Trophoblast cell (in vitro differentiated cells and primary cell): ENCODE data around the gene ZHX3.

ENCODE experiments used
- DNase-seq, 2 donors: peaks; one replicate each; pipeline ENCODE4 v3.0.0-alpha.2; 2016
- H2AFZ ChIP-seq: 2 replicates; pipeline ENCODE4 v1.6.1; 2013; ENCODE audit warnings: low read length, moderate library complexity, mild to moderate bottlenecking; ENCODE audit not compliant: insufficient read depth, poor library complexity
- H2AK5ac ChIP-seq: 2 replicates; pipeline ENCODE4 v1.6.1; 2013; ENCODE audit warnings: mild to moderate bottlenecking, low read length
- H2BK120ac ChIP-seq: 2 replicates; pipeline ENCODE4 v1.6.1; 2013; ENCODE audit warnings: low read length, mild to moderate bottlenecking, moderate library complexity; ENCODE audit not compliant: insufficient read depth, poor library complexity
- H2BK12ac ChIP-seq: 2 replicates; pipeline ENCODE4 v1.6.1; 2013; ENCODE audit warnings: mild to moderate bottlenecking, low read length, moderate library complexity
- H2BK5ac ChIP-seq: 2 replicates; pipeline ENCODE4 v1.6.1; 2013; ENCODE audit warnings: low read length, low read depth, moderate library complexity, mild to moderate bottlenecking; ENCODE audit not compliant: poor library complexity
- H3K14ac ChIP-seq: 2 replicates; pipeline ENCODE4 v1.6.1; 2013; ENCODE audit warnings: mild to moderate bottlenecking, low read length
- H3K18ac ChIP-seq: 2 replicates; pipeline ENCODE4 v1.6.1; 2013; ENCODE audit warnings: mild to moderate bottlenecking, low read length
- H3K23ac ChIP-seq: 2 replicates; pipeline ENCODE4 v1.6.1; 2013; ENCODE audit warnings: low read length
- H3K27ac ChIP-seq: 2 replicates; pipeline ENCODE4 v1.5.1; 2013; ENCODE audit warnings: low read depth, mild to moderate bottlenecking, inconsistent platforms, low read length, moderate library complexity
- H3K27me3 ChIP-seq: 2 replicates; pipeline ENCODE4 v1.6.1; 2013; ENCODE audit warnings: inconsistent platforms, mild to moderate bottlenecking, low read length, moderate library complexity; ENCODE audit not compliant: insufficient read depth
- H3K36me3 ChIP-seq, 2 experiments: 1 replicate in 1 of 2; 2 replicates in 1 of 2; pipeline ENCODE4 v1.6.1; 2013; ENCODE audit warnings: low read length in 2 of 2, mild to moderate bottlenecking in 2 of 2, moderate library complexity in 1 of 2; ENCODE audit not compliant: insufficient read depth in 2 of 2, control insufficient read depth in 1 of 2
- H3K4ac ChIP-seq: 2 replicates; pipeline ENCODE4 v1.6.1; 2013; ENCODE audit warnings: low read depth, mild to moderate bottlenecking, low read length, moderate library complexity
- H3K4me1 ChIP-seq, 2 experiments: 1 replicate in 1 of 2; 2 replicates in 1 of 2; pipeline ENCODE4 v1.6.1; 2013; ENCODE audit warnings: low read length in 2 of 2, mild to moderate bottlenecking in 2 of 2, moderate library complexity in 1 of 2; ENCODE audit not compliant: insufficient read depth in 2 of 2, control insufficient read depth in 1 of 2
- H3K4me2 ChIP-seq: 2 replicates; pipeline ENCODE4 v1.6.1; 2013; ENCODE audit warnings: inconsistent platforms, mild to moderate bottlenecking, low read length, moderate library complexity
- H3K4me3 ChIP-seq: 2 replicates; pipeline ENCODE4 v1.5.1; 2013; ENCODE audit warnings: mild to moderate bottlenecking, low read depth, low read length, inconsistent platforms
- H3K79me1 ChIP-seq: one replicate; pipeline ENCODE4 v1.6.1; 2013; ENCODE audit warnings: low read length
- H3K79me2 ChIP-seq: 2 replicates; pipeline ENCODE4 v1.6.1; 2013; ENCODE audit warnings: low read length, mild to moderate bottlenecking; ENCODE audit not compliant: control insufficient read depth, insufficient read depth, poor library complexity
- H3K9ac ChIP-seq: 2 replicates; pipeline ENCODE4 v1.6.1; 2013; ENCODE audit warnings: mild to moderate bottlenecking, low read length
- H3K9me3 ChIP-seq: 2 replicates; pipeline ENCODE4 v1.6.1; 2013; ENCODE audit warnings: low read depth, mild to moderate bottlenecking, control low read depth, inconsistent platforms, low read length; ENCODE audit not compliant: insufficient read depth
- H4K12ac ChIP-seq: 2 replicates; pipeline ENCODE4 v1.6.1; 2013; ENCODE audit warnings: low read depth, mild to moderate bottlenecking, low read length, moderate library complexity
- H4K8ac ChIP-seq: 2 replicates; pipeline ENCODE4 v1.6.1; 2013; ENCODE audit warnings: low read depth, mild to moderate bottlenecking, low read length, moderate library complexity
- H4K91ac ChIP-seq: one replicate; pipeline ENCODE4 v1.6.1; 2013; ENCODE audit warnings: low read depth, mild to moderate bottlenecking, low read length, moderate library complexity
- WGBS: extraction: QIAGEN DNeasy Blood & Tissue Kit; methylation state at CpG from one replicate; pipeline ENCODE4 v1.1.7; 2013; ENCODE audit warnings: missing lambda C conversion rate; ENCODE audit not compliant: insufficient read length, insufficient coverage; ENCODE audit errors: extremely low coverage; 5-methylcytosine and 5-hydroxymethylcytosine counted together

Gene ZHX3

GRCh38 chr20:41273445-41273844 lies 44.1 kb downstream of the ZHX3 start:
- H2BK120ac ChIP-seq, result no peak overlapping the region
- no peak overlapping the region for H3K4me3 ChIP-seq
- H3K79me2 ChIP-seq, result no peaks in the 10 kb centered on the region
- no peak overlapping the region for H3K9ac ChIP-seq
- H3K27ac ChIP-seq, result no peak overlapping the region
- H2BK12ac ChIP-seq, result no peak overlapping the region
- H2AFZ ChIP-seq, result no peak overlapping the region
- no peak for DNase-seq
- H3K4ac ChIP-seq, result no peak overlapping the region
- no peaks in the 10 kb centered on the region for H3K36me3 ChIP-seq
- no peak overlapping the region for H4K12ac ChIP-seq
- no peak overlapping the region for H2AK5ac ChIP-seq
- H3K4me2 ChIP-seq, result no peak overlapping the region
- no peaks in the 10 kb centered on the region for H3K79me1 ChIP-seq
- H4K8ac ChIP-seq, result no peak overlapping the region
- no peak overlapping the region for H3K23ac ChIP-seq
- H3K27me3 ChIP-seq, result no peaks in the 10 kb centered on the region
- H3K9me3 ChIP-seq, result no peaks in the 10 kb centered on the region
- no peak overlapping the region for H3K14ac ChIP-seq
- H2BK5ac ChIP-seq, result no peak overlapping the region
- no peak overlapping the region for H3K18ac ChIP-seq
- H4K91ac ChIP-seq, result no peak overlapping the region
- H3K4me1 ChIP-seq, result no peaks in the 10 kb centered on the region

- Histone ChIP-seq H3K4ac (no peak overlapping the region), H3K4me3 (no peak overlapping the region), H3K14ac (no peak overlapping the region), H2AFZ (no peak overlapping the region), H3K23ac (no peak overlapping the region), H3K4me2 (no peak overlapping the region), H4K91ac (no peak overlapping the region), H3K4me1 (no peaks in the 10 kb centered on the region), H2BK120ac (no peak overlapping the region), H3K79me1 (no peaks in the 10 kb centered on the region), H3K27ac (no peak overlapping the region), H3K9ac (no peak overlapping the region), H3K27me3 (no peaks in the 10 kb centered on the region), H4K12ac (no peak overlapping the region), H2AK5ac (no peak overlapping the region), H3K9me3 (no peaks in the 10 kb centered on the region), H4K8ac (no peak overlapping the region), H2BK5ac (no peak overlapping the region), H3K18ac (no peak overlapping the region), H3K79me2 (no peaks in the 10 kb centered on the region), H3K36me3 (no peaks in the 10 kb centered on the region), H2BK12ac (no peak overlapping the region)
- no peak for DNase-seq
- no CpG with 5 or more reads among the region's 1 CpG for WGBS
Measured at GRCh38 chr20:41272339-41272738, 45.2 kb downstream of the ZHX3 start.

- Histone ChIP-seq H3K36me3 (no peaks in the 10 kb centered on the region), H2AFZ (no peak overlapping the region), H3K9me3 (no peaks in the 10 kb centered on the region), H3K14ac (no peak overlapping the region), H2BK12ac (no peak overlapping the region), H3K4me2 (no peak overlapping the region), H3K4ac (no peak overlapping the region), H3K27ac (no peak overlapping the region), H3K9ac (no peak overlapping the region), H3K27me3 (no peaks in the 10 kb centered on the region), H3K79me2 (no peaks in the 10 kb centered on the region), H2BK120ac (no peak overlapping the region), H2AK5ac (no peak overlapping the region), H3K23ac (no peak overlapping the region), H4K91ac (no peak overlapping the region), H2BK5ac (no peak overlapping the region), H4K8ac (no peak overlapping the region), H4K12ac (no peak overlapping the region), H3K18ac (no peak overlapping the region), H3K4me3 (no peak overlapping the region), H3K79me1 (no peaks in the 10 kb centered on the region), H3K4me1 (no peaks in the 10 kb centered on the region)
- no peak for DNase-seq
- no CpG with 5 or more reads among the region's 4 CpGs for WGBS
Measured at GRCh38 chr20:41268917-41269652, 48.4 kb downstream of the ZHX3 start.

GRCh38 chr20:41268402-41268801 lies 49.1 kb downstream of the ZHX3 start:
- H2BK12ac ChIP-seq, result no peak overlapping the region
- no peak overlapping the region for H3K4ac ChIP-seq
- H3K27me3 ChIP-seq, result no peaks in the 10 kb centered on the region

More at GRCh38 chr20:41268402-41268801, 49.1 kb downstream of the ZHX3 start:
- no peak overlapping the region for H2BK120ac ChIP-seq
- H3K9ac ChIP-seq, result no peak overlapping the region
- no peak overlapping the region for H3K27ac ChIP-seq
- no peak overlapping the region for H3K14ac ChIP-seq
- H4K12ac ChIP-seq, result no peak overlapping the region
- no peak overlapping the region for H3K4me3 ChIP-seq
- H3K18ac ChIP-seq, result no peak overlapping the region
- H2BK5ac ChIP-seq, result no peak overlapping the region
- H3K4me2 ChIP-seq, result no peak overlapping the region
- no peak overlapping the region for H2AK5ac ChIP-seq
- no peak overlapping the region for H3K23ac ChIP-seq
- H4K8ac ChIP-seq, result no peak overlapping the region
- DNase-seq, result peak in 1 of 2 donors; percentile 31
- H3K36me3 ChIP-seq, result no peaks in the 10 kb centered on the region
- no peaks in the 10 kb centered on the region for H3K4me1 ChIP-seq
- no CpG with 5 or more reads among the region's 1 CpG for WGBS
- no peak overlapping the region for H2AFZ ChIP-seq
- no peaks in the 10 kb centered on the region for H3K79me2 ChIP-seq
- H4K91ac ChIP-seq, result no peak overlapping the region
- H3K9me3 ChIP-seq, result no peaks in the 10 kb centered on the region
- no peaks in the 10 kb centered on the region for H3K79me1 ChIP-seq
